Fibroblast of skin of back (primary cell): ENCODE data around the gene TMEM200A.
A peak's percentile ranks its signal among the peaks of the same experiment; 100 is the strongest.

ENCODE experiments used
- DNase-seq: peaks from one replicate; pipeline ENCODE4 v3.0.0-alpha.2; 2013

TMEM200A gene

GRCh38 chr6:130425537-130425936 lies 59.7 kb downstream of the TMEM200A start:
- no peak for DNase-seq

- DNase-seq, result no peak
Observed at GRCh38 chr6:130426066-130426721, 60.4 kb downstream of the TMEM200A start.

GRCh38 chr6:130431346-130431852 lies 65.6 kb downstream of the TMEM200A start:
- no peak for DNase-seq

GRCh38 chr6:130432838-130433237 lies 67.0 kb downstream of the TMEM200A start:
- no peak for DNase-seq

GRCh38 chr6:130434174-130434873 lies 68.5 kb downstream of the TMEM200A start:
- DNase-seq, result peak; percentile 58

- no peak for DNase-seq
Observed at GRCh38 chr6:130435181-130435580, 69.4 kb downstream of the TMEM200A start.

- DNase-seq, result no peak
Observed at GRCh38 chr6:130437961-130438360, 72.1 kb downstream of the TMEM200A start.

- DNase-seq, result peak; percentile 24
Observed at GRCh38 chr6:130447374-130447773, 81.6 kb downstream of the TMEM200A start.

- DNase-seq, result no peak
Observed at GRCh38 chr6:130452336-130452735, 86.5 kb downstream of the TMEM200A start.

- DNase-seq, result peak; percentile 70
Observed at GRCh38 chr6:130453230-130453629, 87.4 kb downstream of the TMEM200A start.

GRCh38 chr6:130457605-130458004 lies 91.8 kb downstream of the TMEM200A start:
- DNase-seq, result no peak

GRCh38 chr6:130459316-130459715 lies 93.5 kb downstream of the TMEM200A start:
- DNase-seq, result no peak

GRCh38 chr6:130460934-130461333 lies 95.1 kb downstream of the TMEM200A start:
- no peak for DNase-seq

- DNase-seq, result no peak
Observed at GRCh38 chr6:130466052-130466747, 100.4 kb downstream of the TMEM200A start.

- DNase-seq, result peak; percentile 7
Observed at GRCh38 chr6:130466748-130467061, 100.9 kb downstream of the TMEM200A start.

- DNase-seq, result no peak
Observed at GRCh38 chr6:130467146-130468050, 101.6 kb downstream of the TMEM200A start.

GRCh38 chr6:130470766-130471165 lies 104.9 kb downstream of the TMEM200A start:
- no peak for DNase-seq

- peak; percentile 85 for DNase-seq
Observed at GRCh38 chr6:130473886-130474285, 108.1 kb downstream of the TMEM200A start.

- DNase-seq, result peak; percentile 89
Observed at GRCh38 chr6:130482645-130483390, 117.0 kb downstream of the TMEM200A start.

GRCh38 chr6:130485870-130486269 lies 120.1 kb downstream of the TMEM200A start:
- no peak for DNase-seq

- DNase-seq, result no peak
Observed at GRCh38 chr6:130486417-130486816, 120.6 kb downstream of the TMEM200A start.

GRCh38 chr6:130489514-130489913 lies 123.7 kb downstream of the TMEM200A start:
- no peak for DNase-seq
